Progenitor cell of endocrine pancreas (in vitro differentiated cells): Measurements from ENCODE around the gene STXBP6. TPM values are rescaled to one million over a fixed set of nuclear protein-coding genes. Genes with fewer than 3 reads are reported as not detected.

Experiments used
- DNase-seq: peaks from one replicate; pipeline ENCODE4 v3.0.0; 2021; ENCODE audit warnings: low spot score; ENCODE audit not compliant: unreplicated experiment
- H3K27ac Mint-ChIP-seq: 2 replicates; pipeline ENCODE4 v1.8.0; 2021; ENCODE audit warnings: mild to moderate bottlenecking, moderate library complexity, mixed read lengths
- H3K27me3 Mint-ChIP-seq: 2 replicates; pipeline ENCODE4 v1.8.0; 2021; ENCODE audit warnings: mixed read lengths
- H3K36me3 Mint-ChIP-seq: 2 replicates; pipeline ENCODE4 v1.8.0; 2022; ENCODE audit warnings: mixed read lengths; ENCODE audit not compliant: insufficient read depth
- H3K4me1 Mint-ChIP-seq: 2 replicates; pipeline ENCODE4 v1.8.0; 2021; ENCODE audit warnings: low read depth, mixed read lengths
- H3K4me3 Mint-ChIP-seq: 2 replicates; pipeline ENCODE4 v1.8.0; 2021; ENCODE audit warnings: low read depth, mild to moderate bottlenecking, moderate library complexity, mixed read lengths
- H3K9me3 Mint-ChIP-seq: 2 replicates; pipeline ENCODE4 v1.8.0; 2021; ENCODE audit warnings: low read depth, mixed read lengths
- total RNA-seq: library from RNA; stranded (reverse); gene quantifications from 2 replicates; pipeline ENCODE4 v1.2.1, GENCODE V29; 2021
- TF ChIP-seq, protein P1 (sequence below): fragments of 200-600 bp; sonication (generic); IDR thresholded peaks from one replicate; pipeline ENCODE4 v1.5.0; 2021; ENCODE audit warnings: antibody characterized with exemption, mild to moderate bottlenecking; ENCODE audit not compliant: unreplicated experiment

Gene STXBP6
- total RNA-seq, 1 donor from 2014 or later: 11.9 TPM

DNA sequence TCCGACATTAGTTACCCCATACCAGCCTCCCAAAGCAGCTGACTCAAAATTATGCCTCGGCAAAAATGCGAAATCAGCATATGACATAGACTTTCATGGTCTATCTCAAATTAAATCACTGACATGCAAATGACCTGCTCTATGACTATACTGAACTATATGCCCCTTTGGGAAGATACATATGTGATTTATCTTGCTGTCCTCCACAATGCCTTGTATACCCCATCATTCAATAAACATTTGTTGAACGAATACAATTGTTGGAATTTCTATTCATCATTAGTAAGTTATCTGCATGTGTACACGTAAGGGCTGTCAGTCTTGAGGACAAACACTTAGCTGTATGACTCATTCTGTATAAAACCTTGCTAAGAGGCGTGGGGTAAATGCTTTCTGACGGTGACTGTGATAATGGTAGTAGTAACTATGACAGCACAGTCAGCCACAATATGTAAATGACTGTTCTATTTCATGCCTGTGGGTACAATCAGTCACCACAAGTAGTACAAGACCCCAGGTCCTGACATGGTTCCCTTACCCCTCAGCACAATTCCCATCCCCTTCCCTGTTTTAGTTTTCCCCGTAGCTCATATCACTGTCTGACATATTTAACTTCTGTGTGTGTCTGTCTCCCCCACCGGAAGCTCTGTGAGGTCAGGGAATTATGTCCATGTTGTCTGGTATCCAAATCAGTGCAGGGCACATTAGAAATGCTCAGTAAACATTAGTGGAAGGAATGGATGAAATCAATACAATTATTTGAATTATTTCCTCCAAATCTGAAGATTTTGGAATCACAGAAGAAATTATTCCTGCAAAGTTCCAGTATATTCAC is 42.8 kb downstream of the STXBP6 start:
- no peaks in the 10 kb centered on the region for H3K36me3 Mint-ChIP-seq
- H3K4me1 Mint-ChIP-seq: peaks cover 29% of the 10 kb centered on the region

DNA sequence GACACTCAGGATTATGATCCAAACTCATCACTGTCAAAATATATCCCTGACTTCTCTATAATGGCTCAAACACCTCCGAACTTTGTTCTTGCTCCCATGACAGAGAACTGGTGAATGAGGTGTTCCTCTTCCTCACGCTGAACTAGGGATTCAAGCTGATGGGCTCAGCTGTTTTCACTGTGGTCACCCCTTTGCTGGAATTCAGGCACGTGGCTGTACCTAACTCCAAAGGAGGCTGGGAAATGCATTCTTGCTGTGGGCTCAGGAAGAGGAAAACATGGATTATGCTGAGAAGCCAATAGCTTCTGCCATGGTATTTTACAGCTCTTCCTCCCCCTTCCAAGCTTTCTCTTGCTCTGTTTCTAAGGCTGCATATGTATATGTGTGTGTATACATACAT is 43.9 kb downstream of the STXBP6 start:
- TF ChIP-seq, protein P1, sequence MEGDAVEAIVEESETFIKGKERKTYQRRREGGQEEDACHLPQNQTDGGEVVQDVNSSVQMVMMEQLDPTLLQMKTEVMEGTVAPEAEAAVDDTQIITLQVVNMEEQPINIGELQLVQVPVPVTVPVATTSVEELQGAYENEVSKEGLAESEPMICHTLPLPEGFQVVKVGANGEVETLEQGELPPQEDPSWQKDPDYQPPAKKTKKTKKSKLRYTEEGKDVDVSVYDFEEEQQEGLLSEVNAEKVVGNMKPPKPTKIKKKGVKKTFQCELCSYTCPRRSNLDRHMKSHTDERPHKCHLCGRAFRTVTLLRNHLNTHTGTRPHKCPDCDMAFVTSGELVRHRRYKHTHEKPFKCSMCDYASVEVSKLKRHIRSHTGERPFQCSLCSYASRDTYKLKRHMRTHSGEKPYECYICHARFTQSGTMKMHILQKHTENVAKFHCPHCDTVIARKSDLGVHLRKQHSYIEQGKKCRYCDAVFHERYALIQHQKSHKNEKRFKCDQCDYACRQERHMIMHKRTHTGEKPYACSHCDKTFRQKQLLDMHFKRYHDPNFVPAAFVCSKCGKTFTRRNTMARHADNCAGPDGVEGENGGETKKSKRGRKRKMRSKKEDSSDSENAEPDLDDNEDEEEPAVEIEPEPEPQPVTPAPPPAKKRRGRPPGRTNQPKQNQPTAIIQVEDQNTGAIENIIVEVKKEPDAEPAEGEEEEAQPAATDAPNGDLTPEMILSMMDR: no peak
- no peak overlapping the region for H3K27ac Mint-ChIP-seq
- no peaks in the 10 kb centered on the region for H3K36me3 Mint-ChIP-seq
- H3K4me3 Mint-ChIP-seq: no peak overlapping the region
- H3K4me1 Mint-ChIP-seq: peaks cover 32% of the 10 kb centered on the region
- no peaks in the 10 kb centered on the region for H3K27me3 Mint-ChIP-seq
- DNase-seq: no peak
- H3K9me3 Mint-ChIP-seq: peaks cover 4% of the 10 kb centered on the region

More for the DNA sequence above, 42.8 kb downstream of the STXBP6 start:
- DNase-seq: no peak
- TF ChIP-seq, protein P1: no peak
- H3K27ac Mint-ChIP-seq: peak overlapping the region; percentile 2
- H3K9me3 Mint-ChIP-seq: peaks cover 4% of the 10 kb centered on the region
- no peaks in the 10 kb centered on the region for H3K27me3 Mint-ChIP-seq
- no peak overlapping the region for H3K4me3 Mint-ChIP-seq

GRCh38 chr14:25004389-25004809 is 45.5 kb downstream of the STXBP6 start:
- H3K9me3 Mint-ChIP-seq: peaks cover 2% of the 10 kb centered on the region
- DNase-seq: no peak
- H3K4me3 Mint-ChIP-seq: no peak overlapping the region
- TF ChIP-seq, protein P1: no peak
- peaks cover 29% of the 10 kb centered on the region for H3K4me1 Mint-ChIP-seq
- no peaks in the 10 kb centered on the region for H3K27me3 Mint-ChIP-seq
- H3K27ac Mint-ChIP-seq: no peak overlapping the region
- H3K36me3 Mint-ChIP-seq: no peaks in the 10 kb centered on the region

- TF ChIP-seq, protein P1: no peak
- no peak for DNase-seq
- H3K4me3 Mint-ChIP-seq: no peak overlapping the region
- peaks cover 6% of the 10 kb centered on the region for H3K9me3 Mint-ChIP-seq
- H3K27ac Mint-ChIP-seq: no peak overlapping the region
- H3K4me1 Mint-ChIP-seq: peaks cover 25% of the 10 kb centered on the region
- no peaks in the 10 kb centered on the region for H3K36me3 Mint-ChIP-seq
- no peaks in the 10 kb centered on the region for H3K27me3 Mint-ChIP-seq
Observed at GRCh38 chr14:25003537-25003936, 46.4 kb downstream of the STXBP6 start.

DNA sequence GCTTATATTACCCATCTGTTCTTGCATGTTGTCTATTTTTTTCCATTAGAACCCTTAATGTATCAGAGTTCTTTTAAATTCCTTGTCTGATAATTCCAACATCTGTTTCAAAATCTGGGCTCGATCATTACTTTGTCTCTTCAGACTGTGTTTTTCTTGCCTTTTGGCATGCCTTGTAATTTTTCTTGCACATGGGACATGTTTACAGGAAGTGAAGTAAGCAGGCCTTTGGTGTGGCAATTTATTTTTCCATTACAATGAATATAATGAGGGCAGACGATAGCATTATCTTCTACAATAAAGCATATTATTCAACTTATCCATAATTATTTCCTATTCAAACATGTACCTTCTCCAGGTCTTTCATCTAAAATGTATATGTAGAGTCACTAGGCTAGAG is 48.3 kb downstream of the STXBP6 start:
- Mint-ChIP-seq H3K9me3 (peaks cover 6% of the 10 kb centered on the region), H3K4me1 (peaks cover 14% of the 10 kb centered on the region), H3K27ac (no peak overlapping the region), H3K36me3 (peaks cover 1% of the 10 kb centered on the region), H3K27me3 (no peaks in the 10 kb centered on the region), H3K4me3 (no peak overlapping the region)
- no peak for DNase-seq
- TF ChIP-seq, protein P1: no peak
